SK-N-SH treated with all-trans-retinoic acid at 6 μM for 48 hours (cell line): ENCODE measurements around the gene OAF.

Source experiments
- ATAC-seq: fragments of 200-7000 bp; cut with Tn5 transposase; 3 replicates; pipeline ENCODE4 v1.9.1; 2020; ENCODE audit warnings: mild to moderate bottlenecking, moderate library complexity
- BACH2 ChIP-seq: fragments of 250-450 bp; sonication (Bioruptor Pico); IDR thresholded peaks from 2 replicates; pipeline ENCODE4 v1.9.0; 2021; ENCODE audit warnings: mild to moderate bottlenecking, borderline replicate concordance
- CSDC2 ChIP-seq: fragments of 250-450 bp; sonication (Bioruptor Pico); IDR thresholded peaks from 2 replicates; pipeline ENCODE4 v1.5.0; 2020; ENCODE audit warnings: mild to moderate bottlenecking, moderate library complexity
- CSRNP3 ChIP-seq: fragments of 250-450 bp; sonication (Bioruptor Pico); IDR thresholded peaks from 2 replicates; pipeline ENCODE4 v1.5.1; 2021; ENCODE audit warnings: mild to moderate bottlenecking, moderate library complexity
- GLIS3 ChIP-seq: fragments of 250-450 bp; sonication (Bioruptor Pico); IDR thresholded peaks from 2 replicates; pipeline ENCODE4 v1.5.0; 2020; ENCODE audit warnings: mild to moderate bottlenecking, moderate library complexity
- ISL1 ChIP-seq: fragments of 250-450 bp; sonication (Bioruptor Pico); IDR thresholded peaks from 2 replicates; pipeline ENCODE4 v2.1.2; 2022; ENCODE audit warnings: mild to moderate bottlenecking, moderate library complexity
- OSR1 ChIP-seq: fragments of 250-450 bp; sonication (Bioruptor Pico); IDR thresholded peaks from 2 replicates; pipeline ENCODE4 v1.8.0; 2022; ENCODE audit warnings: moderate library complexity, mild to moderate bottlenecking, inconsistent platforms
- PATZ1 ChIP-seq: fragments of 250-450 bp; sonication (Bioruptor Pico); IDR thresholded peaks from 2 replicates; pipeline ENCODE4 v1.8.0; 2020; ENCODE audit warnings: mild to moderate bottlenecking, moderate library complexity, borderline replicate concordance
- POU6F1 ChIP-seq: fragments of 250-450 bp; sonication (Bioruptor Pico); IDR thresholded peaks from 2 replicates; pipeline ENCODE4 v1.8.0; 2021; ENCODE audit warnings: low read depth, mild to moderate bottlenecking, moderate library complexity, borderline replicate concordance
- PPARA ChIP-seq: fragments of 250-450 bp; sonication (Bioruptor Pico); IDR thresholded peaks from 2 replicates; pipeline ENCODE4 v1.5.0; 2020; ENCODE audit warnings: mild to moderate bottlenecking, borderline replicate concordance
- RARB ChIP-seq: fragments of 250-450 bp; sonication (Bioruptor Pico); IDR thresholded peaks from 2 replicates; pipeline ENCODE4 v1.8.0; 2021; ENCODE audit warnings: mild to moderate bottlenecking, moderate library complexity
- SNAI2 ChIP-seq: fragments of 250-450 bp; sonication (Bioruptor Pico); IDR thresholded peaks from 2 replicates; pipeline ENCODE4 v1.5.0; 2020; ENCODE audit warnings: mild to moderate bottlenecking, moderate library complexity
- TCF4 ChIP-seq: fragments of 250-450 bp; sonication (Bioruptor Pico); IDR thresholded peaks from 2 replicates; pipeline ENCODE4 v1.8.0; 2021; ENCODE audit warnings: mild to moderate bottlenecking, moderate library complexity, borderline replicate concordance
- TOX ChIP-seq: fragments of 250-450 bp; sonication (Bioruptor Pico); IDR thresholded peaks from 2 replicates; pipeline ENCODE4 v1.8.0; 2021; ENCODE audit warnings: mild to moderate bottlenecking, moderate library complexity, borderline replicate concordance
- TSHZ2 ChIP-seq: fragments of 250-450 bp; sonication (Bioruptor Pico); IDR thresholded peaks from 2 replicates; pipeline ENCODE4 v1.5.0; 2020; ENCODE audit warnings: mild to moderate bottlenecking, moderate library complexity
- ZC3H10 ChIP-seq: fragments of 250-450 bp; sonication (Bioruptor Pico); IDR thresholded peaks from 2 replicates; pipeline ENCODE4 v1.5.1; 2021; ENCODE audit warnings: mild to moderate bottlenecking, moderate library complexity
- ZFP3 ChIP-seq: fragments of 250-450 bp; sonication (Bioruptor Pico); IDR thresholded peaks from 2 replicates; pipeline ENCODE4 v1.5.0; 2020; ENCODE audit warnings: mild to moderate bottlenecking, moderate library complexity
- ZFP30 ChIP-seq: fragments of 450-650 bp; formaldehyde crosslinking; IDR thresholded peaks from 2 replicates; pipeline ENCODE4 v1.5.0; 2022; ENCODE audit warnings: mild to moderate bottlenecking, moderate library complexity
- ZNF565 ChIP-seq: fragments of 450-650 bp; formaldehyde crosslinking; conservative IDR thresholded peaks from 2 replicates; pipeline ENCODE4 v1.5.0; 2020; ENCODE audit warnings: low read depth, mild to moderate bottlenecking, moderate library complexity
- ZNF70 ChIP-seq: fragments of 450-650 bp; formaldehyde crosslinking; IDR thresholded peaks from 2 replicates; pipeline ENCODE4 v1.5.0; 2020; ENCODE audit warnings: mild to moderate bottlenecking, moderate library complexity
- ZNF8 ChIP-seq: fragments of 450-650 bp; formaldehyde crosslinking; IDR thresholded peaks from 2 replicates; pipeline ENCODE4 v1.5.0; 2020; ENCODE audit warnings: mild to moderate bottlenecking, moderate library complexity

Gene OAF

GRCh38 chr11:120222916-120223315, 12.1 kb downstream of the OAF start:
- no peak for ATAC-seq
- TF ChIP-seq TOX: no peak
- TF ChIP-seq RARB (CRISPR knock-in tag): no peak
- no peak for TF ChIP-seq ZNF8
- no peak for TF ChIP-seq ZFP3 (CRISPR knock-in tag)
- TF ChIP-seq ZNF565 (CRISPR knock-in tag): no peak
- no peak for TF ChIP-seq ZFP30 (CRISPR knock-in tag)
- TF ChIP-seq OSR1 (CRISPR knock-in tag): no peak
- TF ChIP-seq GLIS3 (CRISPR knock-in tag): no peak
- TF ChIP-seq TSHZ2 (CRISPR knock-in tag): no peak
- TF ChIP-seq CSRNP3 (CRISPR knock-in tag): no peak
- TF ChIP-seq TCF4 (CRISPR knock-in tag): no peak

- TF ChIP-seq ISL1 (CRISPR knock-in tag): no peak
- no peak for TF ChIP-seq BACH2
- TF ChIP-seq RARB (CRISPR knock-in tag): no peak
- no peak for TF ChIP-seq TOX
- TF ChIP-seq ZNF70 (CRISPR knock-in tag): no peak
- TF ChIP-seq ZNF565 (CRISPR knock-in tag): no peak
- no peak for TF ChIP-seq OSR1 (CRISPR knock-in tag)
- TF ChIP-seq TCF4 (CRISPR knock-in tag): no peak
- no peak for TF ChIP-seq ZFP30 (CRISPR knock-in tag)
- no peak for TF ChIP-seq SNAI2 (CRISPR knock-in tag)
- TF ChIP-seq PPARA (CRISPR knock-in tag): no peak
- TF ChIP-seq POU6F1 (CRISPR knock-in tag): no peak
- no peak for TF ChIP-seq ZC3H10 (CRISPR knock-in tag)
- no peak for TF ChIP-seq CSDC2 (CRISPR knock-in tag)
- no peak for TF ChIP-seq TSHZ2 (CRISPR knock-in tag)
- no peak for TF ChIP-seq ZFP3 (CRISPR knock-in tag)
- TF ChIP-seq PATZ1 (CRISPR knock-in tag): no peak
- no peak for TF ChIP-seq ZNF8
- ATAC-seq: no peak
Observed at GRCh38 chr11:120223793-120224192, 13.0 kb downstream of the OAF start.

- TF ChIP-seq OSR1 (CRISPR knock-in tag): no peak
- ATAC-seq: no peak
Observed at GRCh38 chr11:120224361-120224760, 13.5 kb downstream of the OAF start.
